ENCODE measurements around the gene C2CD4D.

DNA sequence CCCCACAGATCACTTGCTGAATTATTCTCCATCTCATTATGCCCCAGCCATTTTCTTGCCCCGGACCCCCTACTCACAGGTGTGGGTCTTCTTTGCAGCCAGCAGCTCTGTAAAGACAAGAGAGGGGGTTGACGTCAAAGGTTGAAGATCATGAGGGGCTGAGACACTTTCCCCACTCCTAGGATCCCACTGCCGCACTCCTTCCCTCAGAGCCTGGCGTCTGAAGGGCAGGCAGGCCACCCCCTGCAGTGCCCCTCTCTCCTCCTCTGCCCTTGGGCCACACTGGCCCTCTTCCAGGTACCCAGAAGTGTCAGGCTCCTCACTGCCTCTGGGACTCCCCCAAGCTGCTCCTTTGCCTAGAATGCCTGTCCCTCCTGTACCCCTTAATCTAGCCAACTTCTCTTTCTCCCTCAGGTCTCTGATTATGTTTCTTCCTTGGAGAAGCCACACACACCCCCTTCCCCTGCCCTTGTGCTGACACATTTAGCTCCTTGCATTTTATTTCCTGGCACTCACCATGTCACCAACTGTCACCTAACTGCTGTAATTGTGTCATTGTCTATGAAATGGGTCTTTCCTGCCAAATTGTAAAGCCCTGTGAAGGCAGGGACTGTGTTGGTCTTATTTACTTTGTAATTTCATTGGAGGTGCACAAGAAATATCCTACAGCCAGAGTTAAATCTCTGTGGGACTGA is 10.1 kb downstream of the C2CD4D start:
- TF ChIP-seq, protein P1, sequence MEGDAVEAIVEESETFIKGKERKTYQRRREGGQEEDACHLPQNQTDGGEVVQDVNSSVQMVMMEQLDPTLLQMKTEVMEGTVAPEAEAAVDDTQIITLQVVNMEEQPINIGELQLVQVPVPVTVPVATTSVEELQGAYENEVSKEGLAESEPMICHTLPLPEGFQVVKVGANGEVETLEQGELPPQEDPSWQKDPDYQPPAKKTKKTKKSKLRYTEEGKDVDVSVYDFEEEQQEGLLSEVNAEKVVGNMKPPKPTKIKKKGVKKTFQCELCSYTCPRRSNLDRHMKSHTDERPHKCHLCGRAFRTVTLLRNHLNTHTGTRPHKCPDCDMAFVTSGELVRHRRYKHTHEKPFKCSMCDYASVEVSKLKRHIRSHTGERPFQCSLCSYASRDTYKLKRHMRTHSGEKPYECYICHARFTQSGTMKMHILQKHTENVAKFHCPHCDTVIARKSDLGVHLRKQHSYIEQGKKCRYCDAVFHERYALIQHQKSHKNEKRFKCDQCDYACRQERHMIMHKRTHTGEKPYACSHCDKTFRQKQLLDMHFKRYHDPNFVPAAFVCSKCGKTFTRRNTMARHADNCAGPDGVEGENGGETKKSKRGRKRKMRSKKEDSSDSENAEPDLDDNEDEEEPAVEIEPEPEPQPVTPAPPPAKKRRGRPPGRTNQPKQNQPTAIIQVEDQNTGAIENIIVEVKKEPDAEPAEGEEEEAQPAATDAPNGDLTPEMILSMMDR (IDR thresholded peaks at IDR 0.05 in 8 of 11, conservative IDR thresholded peaks at IDR 0.05 in 3 of 11): no peak
- TF ChIP-seq POLR2A (IDR thresholded peaks at IDR 0.05): no peak

Measured in spleen (tissue), 7 donors.